IMR-90 (cell line): ENCODE data around the gene CLNK.

Experiments
- BHLHE40 ChIP-seq: fragments of 150-350 bp; IDR thresholded peaks from 2 replicates; pipeline ENCODE4 v1.6.1; 2016; ENCODE audit warnings: mild to moderate bottlenecking, low read depth, low read length
- CEBPB ChIP-seq: IDR thresholded peaks from 2 replicates; pipeline ENCODE4 v1.6.1; 2012; ENCODE audit warnings: low read depth, low read length, improper control_type of control experiment
- FOS ChIP-seq: fragments of 150-350 bp; IDR thresholded peaks from 2 replicates; pipeline ENCODE4 v1.6.1; 2016; ENCODE audit warnings: low read depth, low read length
- MAFK ChIP-seq: IDR thresholded peaks from 2 replicates; pipeline ENCODE4 v1.6.1; 2012; ENCODE audit warnings: low read depth, low read length, improper control_type of control experiment
- MAZ ChIP-seq: IDR thresholded peaks from 2 replicates; pipeline ENCODE4 v1.6.1; 2012; ENCODE audit warnings: low read depth, mild to moderate bottlenecking, low read length, improper control_type of control experiment, moderate library complexity, borderline replicate concordance
- MXI1 ChIP-seq: IDR thresholded peaks from 2 replicates; pipeline ENCODE4 v1.6.1; 2012; ENCODE audit warnings: low read depth, mild to moderate bottlenecking, low read length, moderate library complexity, borderline replicate concordance
- NFE2L2 ChIP-seq: fragments of 150-350 bp; IDR thresholded peaks from 2 replicates; pipeline ENCODE4 v1.6.1; 2016; ENCODE audit warnings: low read depth, mild to moderate bottlenecking, low read length
- POLR2A ChIP-seq: IDR thresholded peaks from 2 replicates; pipeline ENCODE4 v1.6.1; 2012; ENCODE audit warnings: mild to moderate bottlenecking, low read depth, low read length
- RAD21 ChIP-seq: IDR thresholded peaks from 2 replicates; pipeline ENCODE4 v1.6.1; 2012; ENCODE audit warnings: low read length, improper control_type of control experiment
- RFX5 ChIP-seq: IDR thresholded peaks from 2 replicates; pipeline ENCODE4 v1.8.0; 2012; ENCODE audit warnings: low read depth, mild to moderate bottlenecking, low read length, moderate library complexity
- SMC3 ChIP-seq: fragments of 150-350 bp; IDR thresholded peaks from 2 replicates; pipeline ENCODE4 v1.6.1; 2016; ENCODE audit warnings: low read depth, mild to moderate bottlenecking, antibody characterized with exemption, low read length, moderate library complexity
- TF ChIP-seq, protein P1 (sequence below): conservative IDR thresholded peaks from 2 replicates; pipeline ENCODE4 v1.5.1; 2012; ENCODE audit warnings: mild to moderate bottlenecking, low read depth, low read length, improper control_type of control experiment
- TF ChIP-seq, protein P2 (sequence below): fragments of 150-350 bp; IDR thresholded peaks from 2 replicates; pipeline ENCODE4 v1.6.1; 2017; ENCODE audit warnings: mild to moderate bottlenecking, antibody characterized with exemption, low read length, low read depth
- TF ChIP-seq, protein P3 (sequence below): fragments of 150-350 bp; IDR thresholded peaks from 2 replicates; pipeline ENCODE4 v1.6.1; 2016; ENCODE audit warnings: low read depth, mild to moderate bottlenecking, low read length, moderate library complexity, borderline replicate concordance

DNA sequence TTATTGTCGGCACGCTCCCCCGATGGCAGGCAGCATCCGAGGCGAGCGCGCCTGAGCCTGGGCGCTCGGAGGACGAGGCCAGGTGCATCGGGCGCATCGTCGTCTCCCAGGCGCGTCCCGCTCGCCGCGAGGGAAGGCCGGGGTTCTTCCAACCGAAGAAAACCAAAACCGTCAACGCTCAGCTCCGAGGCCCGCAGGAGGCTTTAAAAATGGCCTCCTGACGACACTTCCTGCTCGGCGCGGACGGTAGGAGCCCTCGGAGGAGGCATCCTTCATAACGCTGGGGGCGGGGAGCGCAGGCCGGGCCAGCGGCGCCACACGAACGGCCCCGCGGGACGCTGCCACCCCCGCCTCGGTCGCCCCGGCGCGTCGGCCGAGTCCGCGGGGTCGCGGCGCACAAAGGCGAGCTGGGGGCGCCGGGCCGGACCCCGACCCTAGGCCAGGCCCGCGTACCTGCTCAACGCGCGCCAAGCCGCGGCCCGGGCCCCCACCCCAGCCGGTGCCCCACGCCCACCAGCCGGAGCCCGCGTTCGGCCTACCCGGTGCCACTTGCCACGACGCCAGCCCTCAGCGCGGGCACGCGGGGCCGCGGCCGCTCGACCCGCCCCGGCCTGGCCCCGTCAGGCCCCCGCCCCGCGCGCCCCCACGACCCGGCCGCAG lies 227.8 kb downstream of the CLNK start:
- TF ChIP-seq, protein P1, sequence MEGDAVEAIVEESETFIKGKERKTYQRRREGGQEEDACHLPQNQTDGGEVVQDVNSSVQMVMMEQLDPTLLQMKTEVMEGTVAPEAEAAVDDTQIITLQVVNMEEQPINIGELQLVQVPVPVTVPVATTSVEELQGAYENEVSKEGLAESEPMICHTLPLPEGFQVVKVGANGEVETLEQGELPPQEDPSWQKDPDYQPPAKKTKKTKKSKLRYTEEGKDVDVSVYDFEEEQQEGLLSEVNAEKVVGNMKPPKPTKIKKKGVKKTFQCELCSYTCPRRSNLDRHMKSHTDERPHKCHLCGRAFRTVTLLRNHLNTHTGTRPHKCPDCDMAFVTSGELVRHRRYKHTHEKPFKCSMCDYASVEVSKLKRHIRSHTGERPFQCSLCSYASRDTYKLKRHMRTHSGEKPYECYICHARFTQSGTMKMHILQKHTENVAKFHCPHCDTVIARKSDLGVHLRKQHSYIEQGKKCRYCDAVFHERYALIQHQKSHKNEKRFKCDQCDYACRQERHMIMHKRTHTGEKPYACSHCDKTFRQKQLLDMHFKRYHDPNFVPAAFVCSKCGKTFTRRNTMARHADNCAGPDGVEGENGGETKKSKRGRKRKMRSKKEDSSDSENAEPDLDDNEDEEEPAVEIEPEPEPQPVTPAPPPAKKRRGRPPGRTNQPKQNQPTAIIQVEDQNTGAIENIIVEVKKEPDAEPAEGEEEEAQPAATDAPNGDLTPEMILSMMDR, result no peak
- TF ChIP-seq, protein P2, sequence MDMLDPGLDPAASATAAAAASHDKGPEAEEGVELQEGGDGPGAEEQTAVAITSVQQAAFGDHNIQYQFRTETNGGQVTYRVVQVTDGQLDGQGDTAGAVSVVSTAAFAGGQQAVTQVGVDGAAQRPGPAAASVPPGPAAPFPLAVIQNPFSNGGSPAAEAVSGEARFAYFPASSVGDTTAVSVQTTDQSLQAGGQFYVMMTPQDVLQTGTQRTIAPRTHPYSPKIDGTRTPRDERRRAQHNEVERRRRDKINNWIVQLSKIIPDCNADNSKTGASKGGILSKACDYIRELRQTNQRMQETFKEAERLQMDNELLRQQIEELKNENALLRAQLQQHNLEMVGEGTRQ, result 0 out of 2 replicates have a peak, but pooled peaks have one; percentile 12
- TF ChIP-seq CEBPB (no peak), RAD21 (no peak), MXI1 (no peak), RFX5 (no peak), BHLHE40 (no peak), POLR2A (no peak), MAZ (no peak), NFE2L2 (no peak), MAFK (no peak), FOS (no peak), SMC3 (no peak)
- TF ChIP-seq, protein P3, sequence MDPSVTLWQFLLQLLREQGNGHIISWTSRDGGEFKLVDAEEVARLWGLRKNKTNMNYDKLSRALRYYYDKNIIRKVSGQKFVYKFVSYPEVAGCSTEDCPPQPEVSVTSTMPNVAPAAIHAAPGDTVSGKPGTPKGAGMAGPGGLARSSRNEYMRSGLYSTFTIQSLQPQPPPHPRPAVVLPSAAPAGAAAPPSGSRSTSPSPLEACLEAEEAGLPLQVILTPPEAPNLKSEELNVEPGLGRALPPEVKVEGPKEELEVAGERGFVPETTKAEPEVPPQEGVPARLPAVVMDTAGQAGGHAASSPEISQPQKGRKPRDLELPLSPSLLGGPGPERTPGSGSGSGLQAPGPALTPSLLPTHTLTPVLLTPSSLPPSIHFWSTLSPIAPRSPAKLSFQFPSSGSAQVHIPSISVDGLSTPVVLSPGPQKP, result no peak
